Mucosa of descending colon (tissue), 3 donors: ENCODE measurements around the gene CHST1. TPM values are rescaled to one million over a fixed set of nuclear protein-coding genes. Genes with fewer than 3 reads are reported as not detected.

Experiments used
- ATAC-seq: fragments of 200-7000 bp; cut with Tn5 transposase; one replicate; pipeline ENCODE4 v1.9.1; 2020; ENCODE audit warnings: mild to moderate bottlenecking, moderate library complexity
- DNase-seq, 3 donors: peaks; one replicate each; pipeline ENCODE4 v3.0.0-alpha.2; 2020
- H3K36me3 ChIP-seq: fragments of 200-600 bp; one replicate; pipeline ENCODE4 v1.8.0; 2021; ENCODE audit warnings: low read depth, mild to moderate bottlenecking
- H3K4me1 ChIP-seq: fragments of 200-600 bp; one replicate; pipeline ENCODE4 v1.8.0; 2021; ENCODE audit warnings: low read depth, mild to moderate bottlenecking
- H3K4me3 ChIP-seq: fragments of 200-600 bp; one replicate; pipeline ENCODE4 v1.8.0; 2021; ENCODE audit warnings: mild to moderate bottlenecking
- H3K9me3 ChIP-seq: fragments of 200-600 bp; one replicate; pipeline ENCODE4 v1.8.0; 2021; ENCODE audit warnings: mild to moderate bottlenecking
- CTCF ChIP-seq: fragments of 200-600 bp; IDR thresholded peaks from one replicate; pipeline ENCODE4 v1.8.0; 2022; ENCODE audit warnings: antibody characterized with exemption, mild to moderate bottlenecking
- intact Hi-C, 2 donors: fragments of 100-400 bp; cut with DNase I in 1 of 2; cut with micrococcal nuclease in 1 of 2; formaldehyde crosslinking; loops; one replicate each; pipeline versions ENCODE4 v1.11.0 to v1.11.1; 2022; cut with DNase I, micrococcal nuclease
- total RNA-seq, 3 donors: library from RNA; stranded (reverse); fragmentation: NEBNext Ultra II Directional in 2 of 3; extraction: Animal tissue kit (Norgen Biotek cat#: 25700) in 2 of 3; gene quantifications; one replicate each; pipeline versions ENCODE4 v1.2.1 to v1.2.4, GENCODE V29; 2021 to 2023
- donor health status: DM: no; HTN: no; CAD: no; lungs with moderate emphysema.
- donor health status: DM: no; HTN: no; CAD: no.
- donor health status: DM: no; HTN: yes; CAD: no.

Gene CHST1
- total RNA-seq, 3 donors from 2014 or later = 0.58 to 2.8 (median 1.4) TPM

GRCh38 chr11:45616802-45617549, 48.4 kb downstream of the CHST1 start:
- Histone ChIP-seq H3K4me1 (no peaks in the 10 kb centered on the region), H3K36me3 (no peaks in the 10 kb centered on the region), H3K9me3 (no peaks in the 10 kb centered on the region), H3K4me3 (no peak overlapping the region)
- DNase-seq = no peak
- intact Hi-C loops = no loop called here
- ATAC-seq = no peak
- TF ChIP-seq CTCF = no peak

GRCh38 chr11:45615182-45615792, 50.1 kb downstream of the CHST1 start:
- ATAC-seq (no peak), DNase-seq (no peak)
- H3K9me3 ChIP-seq = no peaks in the 10 kb centered on the region
- H3K36me3 ChIP-seq = no peaks in the 10 kb centered on the region
- H3K4me3 ChIP-seq = no peak overlapping the region
- no peak for TF ChIP-seq CTCF
- intact Hi-C loops = no loop called here
- H3K4me1 ChIP-seq = no peaks in the 10 kb centered on the region

DNA sequence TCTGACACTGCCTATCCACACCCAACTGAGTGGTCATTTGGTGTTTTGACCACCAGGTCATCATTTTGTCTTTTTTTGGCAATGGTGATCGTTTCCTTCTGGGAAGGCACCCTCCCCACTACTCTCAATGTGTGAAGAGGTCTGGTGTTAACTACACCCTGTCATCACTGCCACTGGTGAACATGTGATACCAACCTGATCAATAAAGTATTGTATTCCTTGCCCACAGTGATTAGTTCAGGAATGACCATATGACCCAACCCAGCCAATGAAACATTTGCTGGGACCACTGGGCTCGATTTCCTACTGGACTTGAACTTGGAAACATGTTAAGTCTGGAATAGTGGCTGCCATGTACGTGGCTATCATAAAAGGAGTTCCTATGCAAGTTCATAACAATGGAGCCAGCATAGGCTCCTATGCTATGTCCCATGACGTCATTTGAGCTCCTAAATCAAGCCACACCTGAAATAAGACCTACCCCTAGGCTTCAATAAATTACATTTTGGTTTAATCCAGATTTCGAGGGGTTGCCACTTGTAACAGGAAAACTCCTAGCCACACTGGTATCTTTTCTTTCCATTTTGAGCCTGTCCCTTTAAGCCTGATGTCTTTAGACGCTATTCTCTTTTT, 51.1 kb downstream of the CHST1 start:
- DNase-seq (no peak), ATAC-seq (no peak)
- Histone ChIP-seq H3K36me3 (no peaks in the 10 kb centered on the region), H3K4me3 (no peak overlapping the region), H3K9me3 (no peaks in the 10 kb centered on the region), H3K4me1 (no peaks in the 10 kb centered on the region)
- intact Hi-C loops = no loop called here
- no peak for TF ChIP-seq CTCF

- no peak for TF ChIP-seq CTCF
- DNase-seq (no peak), ATAC-seq (no peak)
- H3K4me3 ChIP-seq = no peak overlapping the region
- intact Hi-C loops = no loop called here
- no peaks in the 10 kb centered on the region for H3K9me3 ChIP-seq
- H3K4me1 ChIP-seq = no peaks in the 10 kb centered on the region
- H3K36me3 ChIP-seq = no peaks in the 10 kb centered on the region
Measured at GRCh38 chr11:45610627-45611026, 54.8 kb downstream of the CHST1 start.

- TF ChIP-seq CTCF = no peak
- H3K4me1 ChIP-seq = no peaks in the 10 kb centered on the region
- H3K4me3 ChIP-seq = no peak overlapping the region
- ATAC-seq = no peak
- no peaks in the 10 kb centered on the region for H3K9me3 ChIP-seq
- no peak for DNase-seq
- no peaks in the 10 kb centered on the region for H3K36me3 ChIP-seq
- intact Hi-C loops = no loop called here
Measured at GRCh38 chr11:45609902-45610301, 55.5 kb downstream of the CHST1 start.
